Osteocyte (in vitro differentiated cells): ENCODE results near the gene PIGK. TPM values are rescaled to one million over a fixed set of nuclear protein-coding genes. Genes with fewer than 3 reads are reported as not detected.
"Not testable (repeated sequence)": the region's sequence is repeated elsewhere in the genome, so short reads cannot be mapped to it uniquely, and the experiment has no call there.

Source experiments
- DNase-seq: peaks from one replicate; pipeline ENCODE4 v3.0.0; 2021; ENCODE audit warnings: mixed read lengths; ENCODE audit not compliant: unreplicated experiment; ENCODE audit errors: extremely low spot score
- H3K27ac Mint-ChIP-seq: one replicate; pipeline ENCODE4 v1.8.0; 2021; ENCODE audit warnings: mild to moderate bottlenecking, mixed read lengths; ENCODE audit not compliant: unreplicated experiment
- H3K27me3 Mint-ChIP-seq: one replicate; pipeline ENCODE4 v1.8.0; 2021; ENCODE audit warnings: mixed read lengths; ENCODE audit not compliant: unreplicated experiment
- H3K36me3 Mint-ChIP-seq: one replicate; pipeline ENCODE4 v1.8.0; 2021; ENCODE audit warnings: mixed read lengths; ENCODE audit not compliant: unreplicated experiment
- H3K4me1 Mint-ChIP-seq: one replicate; pipeline ENCODE4 v1.8.0; 2021; ENCODE audit warnings: mixed read lengths; ENCODE audit not compliant: unreplicated experiment
- H3K4me3 Mint-ChIP-seq: one replicate; pipeline ENCODE4 v1.8.0; 2021; ENCODE audit warnings: mild to moderate bottlenecking, moderate library complexity, mixed read lengths; ENCODE audit not compliant: unreplicated experiment
- H3K9me3 Mint-ChIP-seq: one replicate; pipeline ENCODE4 v1.8.0; 2021; ENCODE audit warnings: mixed read lengths; ENCODE audit not compliant: unreplicated experiment
- total RNA-seq: library from RNA; stranded (reverse); gene quantifications from 2 replicates; pipeline ENCODE4 v1.2.1, GENCODE V29; 2021
- TF ChIP-seq, protein P1 (sequence below): fragments of 200-600 bp; sonication (generic); IDR thresholded peaks from 2 replicates; pipeline ENCODE4 v1.5.0; 2021; ENCODE audit warnings: antibody characterized with exemption, mild to moderate bottlenecking, moderate library complexity

PIGK gene
- total RNA-seq, 1 donor from 2014 or later: 53.8 TPM

DNA sequence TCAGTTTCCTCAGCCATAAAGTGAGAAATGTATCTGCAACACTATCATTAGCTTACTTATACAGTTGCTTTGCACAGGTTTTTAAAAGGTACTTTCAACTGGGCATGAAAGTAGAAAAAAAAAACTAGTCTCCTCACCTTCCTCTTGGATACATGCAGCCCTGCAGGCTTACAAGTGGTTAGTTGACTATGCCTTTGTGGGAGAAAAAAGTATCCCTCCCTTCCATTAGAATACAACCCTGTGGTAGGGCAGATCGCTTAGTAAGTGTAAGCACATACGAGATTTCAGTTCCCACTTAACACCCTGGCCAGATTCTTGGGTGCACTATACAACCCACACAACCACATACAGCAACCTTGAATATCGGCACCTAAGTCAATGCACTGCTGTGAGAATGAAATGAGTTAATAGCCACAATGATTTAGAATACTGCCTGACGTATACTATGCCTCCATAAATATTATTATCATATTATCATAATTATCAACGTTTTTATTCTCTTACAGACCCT, 54.7 kb downstream of the PIGK start:
- no peak for DNase-seq
- Mint-ChIP-seq H3K9me3 (no peaks in the 10 kb centered on the region), H3K27ac (no peak overlapping the region), H3K36me3 (peaks cover 20% of the 10 kb centered on the region), H3K4me3 (no peak overlapping the region), H3K4me1 (peaks cover 11% of the 10 kb centered on the region), H3K27me3 (no peaks in the 10 kb centered on the region)
- TF ChIP-seq, protein P1, sequence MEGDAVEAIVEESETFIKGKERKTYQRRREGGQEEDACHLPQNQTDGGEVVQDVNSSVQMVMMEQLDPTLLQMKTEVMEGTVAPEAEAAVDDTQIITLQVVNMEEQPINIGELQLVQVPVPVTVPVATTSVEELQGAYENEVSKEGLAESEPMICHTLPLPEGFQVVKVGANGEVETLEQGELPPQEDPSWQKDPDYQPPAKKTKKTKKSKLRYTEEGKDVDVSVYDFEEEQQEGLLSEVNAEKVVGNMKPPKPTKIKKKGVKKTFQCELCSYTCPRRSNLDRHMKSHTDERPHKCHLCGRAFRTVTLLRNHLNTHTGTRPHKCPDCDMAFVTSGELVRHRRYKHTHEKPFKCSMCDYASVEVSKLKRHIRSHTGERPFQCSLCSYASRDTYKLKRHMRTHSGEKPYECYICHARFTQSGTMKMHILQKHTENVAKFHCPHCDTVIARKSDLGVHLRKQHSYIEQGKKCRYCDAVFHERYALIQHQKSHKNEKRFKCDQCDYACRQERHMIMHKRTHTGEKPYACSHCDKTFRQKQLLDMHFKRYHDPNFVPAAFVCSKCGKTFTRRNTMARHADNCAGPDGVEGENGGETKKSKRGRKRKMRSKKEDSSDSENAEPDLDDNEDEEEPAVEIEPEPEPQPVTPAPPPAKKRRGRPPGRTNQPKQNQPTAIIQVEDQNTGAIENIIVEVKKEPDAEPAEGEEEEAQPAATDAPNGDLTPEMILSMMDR: no peak

DNA sequence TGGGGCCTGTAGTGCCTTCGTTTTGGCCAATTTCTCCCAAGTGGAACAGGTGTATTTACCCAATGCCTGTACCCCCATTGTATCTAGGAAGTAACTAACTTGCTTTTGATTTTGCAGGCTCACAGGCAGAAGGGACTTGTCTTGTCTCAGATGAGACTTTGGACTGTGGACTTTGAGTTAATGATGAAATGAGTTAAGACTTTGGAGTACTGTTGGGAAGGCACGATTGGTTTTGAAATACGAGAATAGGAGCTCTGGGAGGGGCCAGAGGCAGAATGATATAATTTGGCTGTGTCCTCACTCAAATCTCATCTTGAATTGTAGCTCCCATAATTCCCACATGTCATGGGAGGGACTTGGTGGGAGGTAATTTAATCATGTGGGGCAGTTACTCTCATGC, 59.5 kb downstream of the PIGK start:
- not testable (repeated sequence) for H3K4me3 Mint-ChIP-seq, H3K27ac Mint-ChIP-seq, H3K9me3 Mint-ChIP-seq, H3K27me3 Mint-ChIP-seq, DNase-seq, H3K4me1 Mint-ChIP-seq
- H3K36me3 Mint-ChIP-seq: peaks cover 38% of the 10 kb centered on the region

DNA sequence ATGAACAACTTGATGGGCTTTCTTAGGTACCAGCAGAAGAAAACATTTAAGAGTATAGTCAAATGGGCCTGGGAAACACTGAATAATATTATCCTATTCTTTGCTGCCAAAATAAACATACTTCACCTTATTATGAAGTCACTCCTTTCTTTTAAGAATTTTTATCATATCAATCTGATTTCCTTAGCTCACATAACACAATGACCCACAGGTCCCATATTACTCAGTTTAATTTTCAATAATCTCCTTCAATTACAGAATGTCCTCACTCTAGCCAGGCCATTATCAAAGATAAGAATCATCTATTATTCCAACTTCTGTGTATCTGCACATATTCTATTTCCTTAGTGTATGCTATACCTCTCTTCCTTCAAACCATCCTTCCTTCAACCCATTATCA, 63.0 kb downstream of the PIGK start:
- DNase-seq: no peak
- Mint-ChIP-seq H3K27me3 (no peaks in the 10 kb centered on the region), H3K9me3 (peaks cover 6% of the 10 kb centered on the region), H3K4me1 (peaks cover 6% of the 10 kb centered on the region), H3K4me3 (no peak overlapping the region), H3K27ac (no peak overlapping the region), H3K36me3 (peaks cover 50% of the 10 kb centered on the region)
- TF ChIP-seq, protein P1: no peak

DNA sequence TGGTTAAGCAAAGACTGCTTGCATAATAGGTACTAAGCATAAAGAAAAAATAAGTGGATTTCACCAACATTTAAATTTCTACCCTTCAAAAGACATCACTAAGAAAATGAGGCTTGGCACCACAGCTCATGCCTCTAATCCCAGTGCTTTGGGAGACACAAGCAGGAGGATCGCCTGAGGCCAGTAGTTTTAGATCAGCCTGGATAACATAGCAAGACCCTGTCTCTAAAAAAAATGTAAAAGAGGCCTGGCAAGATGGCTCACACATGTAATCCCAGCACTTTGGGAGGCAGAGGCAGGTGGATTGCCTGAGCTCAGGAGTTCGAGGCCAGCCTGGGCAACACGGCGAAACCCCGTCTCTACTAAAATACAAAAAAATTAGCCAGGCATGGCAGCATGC, 73.0 kb downstream of the PIGK start:
- DNase-seq: no peak
- no peaks in the 10 kb centered on the region for H3K9me3 Mint-ChIP-seq
- no peaks in the 10 kb centered on the region for H3K36me3 Mint-ChIP-seq
- no peak overlapping the region for H3K27ac Mint-ChIP-seq
- no peak overlapping the region for H3K4me3 Mint-ChIP-seq
- TF ChIP-seq, protein P1: no peak
- no peaks in the 10 kb centered on the region for H3K27me3 Mint-ChIP-seq
- peaks cover 6% of the 10 kb centered on the region for H3K4me1 Mint-ChIP-seq

DNA sequence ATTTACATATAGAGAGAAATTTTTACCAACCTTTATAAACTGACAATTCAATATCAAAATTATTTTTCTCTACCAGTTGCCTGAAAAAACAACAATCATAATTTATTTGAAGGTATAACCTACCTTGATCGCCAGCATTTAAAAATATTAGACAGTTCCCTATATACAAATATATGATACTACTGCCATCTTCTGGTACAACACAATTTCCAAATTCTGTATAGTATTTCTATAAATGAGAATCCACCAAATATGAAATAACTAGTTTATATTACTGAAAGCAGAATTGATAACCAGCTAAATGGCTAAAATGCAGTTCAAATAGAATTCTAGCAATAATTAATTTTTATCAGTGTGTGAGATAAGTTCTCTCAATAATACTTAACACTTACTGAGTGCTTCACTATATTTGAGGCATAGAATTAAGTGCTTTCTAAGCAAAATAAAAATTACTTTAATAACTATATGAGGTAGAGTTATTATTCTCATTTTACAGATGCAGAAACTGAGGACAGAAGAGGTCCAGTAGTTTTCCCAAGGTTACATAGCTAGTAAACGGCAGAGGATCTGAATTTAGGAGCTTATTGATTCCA, 75.6 kb downstream of the PIGK start:
- H3K4me1 Mint-ChIP-seq: peaks cover 6% of the 10 kb centered on the region
- no peak for DNase-seq

More for the DNA sequence above, 75.6 kb downstream of the PIGK start:
- Mint-ChIP-seq H3K4me3 (no peak overlapping the region), H3K27me3 (no peaks in the 10 kb centered on the region), H3K27ac (no peak overlapping the region), H3K36me3 (no peaks in the 10 kb centered on the region), H3K9me3 (no peaks in the 10 kb centered on the region)
- TF ChIP-seq, protein P1: peak; percentile 67
